GM18517 (cell line): Measurements from ENCODE around the gene ANKRD11.
"Not testable (repeated sequence)": the region's sequence is repeated elsewhere in the genome, so short reads cannot be mapped to it uniquely, and the experiment has no call there.

ENCODE experiments used
- ATAC-seq: cut with Tn5 transposase; IDR thresholded peaks from one replicate; pipeline ENCODE4 v1.9.1; 2021; ENCODE audit warnings: mild to moderate bottlenecking, moderate library complexity; ENCODE audit not compliant: unreplicated experiment

Gene ANKRD11

GRCh38 chr16:89273741-89274472 lies 216.5 kb downstream of the ANKRD11 start:
- ATAC-seq: no peak

DNA sequence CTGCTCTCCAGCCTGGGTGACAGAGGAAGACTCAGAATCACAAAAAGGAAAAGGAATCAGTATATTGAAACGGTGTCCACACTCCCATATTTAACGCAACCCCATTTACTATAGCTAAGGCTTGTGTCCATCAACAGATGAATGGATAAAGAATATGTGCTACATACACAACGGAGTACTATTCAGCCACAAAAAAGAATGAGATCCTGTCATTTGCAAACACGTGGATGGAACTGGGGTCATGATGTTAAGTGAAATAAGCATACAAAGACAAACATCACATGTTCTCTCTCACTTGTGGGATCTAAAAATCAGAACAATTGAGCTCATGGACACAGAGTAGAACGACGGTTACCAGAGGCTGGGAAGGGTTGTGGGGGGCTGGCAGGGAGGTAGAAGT lies 217.7 kb downstream of the ANKRD11 start:
- no peak for ATAC-seq

DNA sequence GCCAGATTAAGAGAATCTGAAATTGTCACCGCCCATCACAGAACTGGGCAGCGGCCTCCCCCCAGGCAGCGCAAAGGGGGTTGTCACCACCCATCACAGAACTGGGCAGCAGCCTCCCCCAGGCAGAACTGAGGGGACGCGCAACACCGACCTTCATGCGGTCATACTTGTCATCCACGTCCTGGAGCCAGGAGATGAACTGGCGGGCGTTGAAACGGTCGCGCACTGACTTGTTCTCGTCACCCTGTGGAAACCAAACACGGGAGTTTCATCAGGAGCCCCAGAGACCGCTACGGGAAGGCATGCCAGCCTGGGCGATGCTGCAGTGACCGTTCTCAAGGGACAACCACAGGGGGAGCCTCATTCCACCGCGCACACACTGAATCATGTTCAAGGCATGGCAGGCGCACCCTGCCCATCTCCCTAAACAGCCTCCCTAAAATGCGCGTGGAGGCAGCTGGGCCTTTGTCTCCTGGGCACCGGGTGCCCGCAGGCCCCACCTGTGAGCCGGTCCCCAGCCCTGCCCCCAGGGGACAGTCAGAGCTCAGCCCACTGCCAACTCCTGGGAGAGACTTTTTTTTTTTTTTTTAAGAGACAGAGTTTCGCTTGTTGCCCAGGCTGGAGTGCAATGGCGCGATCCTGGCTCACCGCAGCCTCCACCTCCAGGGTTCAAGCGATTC lies 219.6 kb downstream of the ANKRD11 start:
- ATAC-seq: no peak

GRCh38 chr16:89269805-89270665 lies 220.3 kb downstream of the ANKRD11 start:
- no peak for ATAC-seq

GRCh38 chr16:89268987-89269735 lies 221.2 kb downstream of the ANKRD11 start:
- ATAC-seq: no peak

DNA sequence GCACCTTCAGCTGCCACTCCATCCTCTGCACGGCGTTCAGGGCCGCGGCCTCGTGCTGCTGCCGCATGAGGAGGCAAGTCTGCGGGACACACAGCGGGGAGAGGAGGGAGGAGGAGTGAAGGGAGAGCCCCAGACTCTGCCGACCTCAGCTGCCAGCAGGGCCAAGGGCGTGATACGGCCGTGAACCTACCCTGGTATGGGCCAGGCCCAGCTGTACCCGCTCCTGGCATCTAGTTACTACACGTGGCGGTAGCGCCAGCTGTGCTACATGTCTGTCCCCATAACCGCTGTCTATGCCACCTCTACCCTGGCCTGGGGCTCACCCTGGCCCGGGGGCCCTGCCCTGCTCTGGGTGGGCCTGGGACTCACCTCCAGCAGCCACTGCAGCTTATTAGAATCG lies 221.8 kb downstream of the ANKRD11 start:
- no peak for ATAC-seq

DNA sequence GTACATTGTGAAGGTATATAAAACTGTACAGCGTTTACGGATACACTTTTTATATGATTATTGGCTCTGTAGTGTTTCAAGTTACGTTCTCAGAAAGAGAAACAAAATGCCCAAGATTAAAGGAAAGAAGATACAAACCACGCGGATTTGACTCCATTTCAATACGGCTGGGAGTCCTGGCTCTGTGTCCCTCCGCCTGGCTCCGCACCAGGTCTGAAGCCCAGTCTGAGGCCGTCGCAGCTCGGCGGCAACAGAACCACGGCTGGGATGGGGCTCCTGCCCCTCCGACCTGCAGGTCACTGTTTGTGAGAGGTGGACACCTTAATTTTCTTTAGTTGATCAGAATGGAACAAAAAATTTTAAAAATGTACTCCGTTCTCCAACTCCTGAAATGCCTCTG lies 222.6 kb downstream of the ANKRD11 start:
- not testable (repeated sequence) for ATAC-seq

GRCh38 chr16:89266521-89267134 lies 223.7 kb downstream of the ANKRD11 start:
- no peak for ATAC-seq

DNA sequence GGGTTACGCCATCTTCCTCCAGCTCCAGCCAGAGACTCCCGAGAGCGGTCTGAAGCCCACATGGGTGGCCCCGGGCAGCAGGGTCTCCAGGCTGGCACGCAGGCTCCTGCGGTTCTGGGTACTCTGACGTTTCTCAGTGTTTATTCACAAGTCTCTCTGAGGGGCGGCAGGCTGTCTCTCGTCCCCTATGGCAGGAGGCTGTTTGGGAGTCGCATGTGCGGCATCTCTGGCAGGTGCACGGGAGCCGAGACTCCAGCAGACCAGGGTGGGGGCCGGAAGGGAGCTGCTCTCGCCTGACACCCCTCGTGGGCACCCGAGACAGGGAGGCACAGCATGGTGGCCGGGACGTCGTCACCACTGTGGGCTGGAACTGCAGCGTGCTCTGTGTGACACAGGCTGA lies 224.7 kb downstream of the ANKRD11 start:
- ATAC-seq: no peak

- ATAC-seq: no peak
Measured at GRCh38 chr16:89264800-89265550, 225.4 kb downstream of the ANKRD11 start.

DNA sequence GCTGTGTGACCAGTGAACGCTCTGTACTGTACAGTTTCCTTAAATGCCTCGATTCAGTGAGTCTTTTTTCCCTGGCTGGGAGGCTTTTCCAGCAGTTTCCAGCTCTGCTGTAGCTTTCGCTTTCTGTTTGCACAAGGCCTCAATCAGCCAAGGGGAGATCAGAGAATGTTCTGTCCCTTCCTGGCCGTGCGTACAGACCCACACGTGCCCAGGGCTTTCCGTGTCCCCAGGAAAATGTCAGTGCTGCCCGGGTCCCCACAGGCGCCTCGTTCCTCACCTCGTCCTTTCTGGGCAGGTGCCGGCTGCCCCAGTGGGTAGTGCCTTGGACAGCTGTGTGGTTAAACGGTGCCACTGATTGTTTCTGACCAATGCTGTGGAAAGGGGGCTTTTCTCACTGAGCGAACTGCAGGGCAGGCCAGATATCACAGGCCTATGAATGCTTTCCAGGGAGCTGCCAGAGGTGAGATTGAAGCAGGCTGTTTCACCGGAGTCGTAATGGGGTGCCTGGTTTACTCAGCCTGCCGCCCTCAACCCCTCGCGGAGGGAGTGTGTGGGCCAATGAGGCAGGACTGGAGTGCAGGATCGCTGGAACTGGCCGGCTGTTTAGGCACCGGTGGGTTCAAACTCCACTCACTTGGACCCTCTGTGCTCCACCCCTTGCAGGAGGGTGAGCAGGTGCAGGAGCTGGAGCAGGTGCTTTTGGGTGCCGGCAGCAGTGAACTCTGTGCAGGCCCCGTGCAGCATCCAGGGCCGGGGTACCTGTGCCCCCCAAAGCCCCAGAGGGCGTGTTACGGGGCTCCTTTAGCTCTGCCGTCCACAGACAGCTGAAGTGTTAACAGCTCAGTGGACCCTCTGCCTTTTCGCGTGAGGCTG lies 228.4 kb downstream of the ANKRD11 start:
- no peak for ATAC-seq

- ATAC-seq: not testable (repeated sequence)
Measured at GRCh38 chr16:89259901-89260300, 230.5 kb downstream of the ANKRD11 start.

DNA sequence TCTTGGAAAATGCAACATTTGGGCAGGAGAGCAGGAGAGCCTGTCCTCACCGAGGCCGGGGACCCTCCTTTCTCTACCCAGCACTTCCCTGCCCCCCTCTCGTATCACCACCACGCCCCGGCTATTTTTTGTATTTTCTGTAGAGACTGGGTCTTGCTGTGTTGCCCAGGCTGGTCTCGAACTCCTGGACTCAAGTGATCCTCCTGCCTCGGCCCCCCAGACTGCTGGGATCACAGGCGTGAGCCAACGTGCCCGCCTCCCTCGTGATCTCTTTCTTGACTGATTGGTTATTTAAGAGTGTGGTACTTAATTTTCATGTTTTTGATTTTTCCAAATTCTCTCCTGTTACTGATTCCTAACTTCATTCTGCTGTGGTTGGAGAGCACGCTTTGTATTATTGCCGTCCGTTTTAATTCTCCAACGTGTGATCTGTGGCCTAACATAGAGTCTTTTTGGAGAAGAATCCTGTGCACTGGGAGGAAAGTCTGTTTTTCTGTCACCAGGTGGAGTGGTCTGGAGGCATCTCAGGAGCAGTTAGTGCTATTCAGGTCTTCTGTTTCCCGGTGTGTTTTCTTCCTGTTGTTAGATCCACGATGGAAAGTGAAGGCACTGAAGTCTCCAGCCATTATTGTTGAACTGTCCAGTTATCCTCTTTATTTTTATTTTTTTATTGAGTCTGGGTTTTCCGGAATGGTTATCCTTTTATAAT lies 232.4 kb downstream of the ANKRD11 start:
- ATAC-seq: no peak

- no peak for ATAC-seq
Measured at GRCh38 chr16:89257281-89257731, 233.1 kb downstream of the ANKRD11 start.

GRCh38 chr16:89256651-89257254 lies 233.6 kb downstream of the ANKRD11 start:
- ATAC-seq: no peak

DNA sequence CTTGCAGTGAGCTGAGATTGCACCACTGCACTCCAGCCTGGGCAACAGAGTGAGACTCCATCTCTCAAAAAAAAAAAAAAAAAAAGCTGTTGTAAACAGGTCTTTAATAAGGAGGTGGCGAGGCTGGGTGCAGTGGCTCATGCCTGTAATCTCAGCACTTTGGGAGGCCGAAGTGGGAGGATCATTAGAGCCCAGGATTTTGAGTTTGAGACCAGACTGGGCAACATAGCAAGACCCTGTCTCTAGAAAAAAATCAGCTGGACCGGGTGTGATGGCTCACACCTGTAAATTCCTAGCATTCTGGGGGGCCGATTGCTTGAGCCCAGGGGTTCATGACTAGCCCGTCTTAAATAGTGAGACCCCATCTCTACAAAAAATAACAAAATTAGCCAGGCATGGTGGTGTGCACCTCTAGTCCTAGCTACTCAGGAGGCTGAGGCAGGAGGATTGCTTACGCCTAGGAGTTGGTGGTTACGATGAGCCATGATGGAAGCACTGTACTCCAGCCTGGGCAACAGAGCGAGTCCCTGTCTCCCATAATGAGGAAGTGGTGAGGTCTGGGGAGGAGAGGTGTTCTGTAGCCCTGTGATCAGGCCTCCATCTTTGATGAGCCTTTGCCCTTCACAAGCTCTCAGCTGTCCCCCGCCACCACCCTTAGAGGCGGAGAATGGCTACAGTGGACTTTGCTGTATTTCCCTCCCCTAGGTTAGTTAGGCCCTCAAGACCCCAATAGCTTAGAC lies 236.6 kb downstream of the ANKRD11 start:
- no peak for ATAC-seq
